HepG2 (cell line): ENCODE data around the gene CTDSP1. TPM values are rescaled to one million over a fixed set of nuclear protein-coding genes. Genes with fewer than 3 reads are reported as not detected.
A peak's percentile ranks its signal among the peaks of the same experiment; 100 is the strongest.

Experiments
- ARID2 ChIP-seq: sonication (generic); formaldehyde crosslinking; IDR thresholded peaks from 2 replicates; pipeline ENCODE4 v1.8.1; 2022; ENCODE audit warnings: mild to moderate bottlenecking, missing genetic modification reagents, borderline replicate concordance
- ARID3A ChIP-seq: IDR thresholded peaks from 2 replicates; pipeline ENCODE4 v1.6.1; 2012; ENCODE audit warnings: low read depth, low read length, improper control_type of control experiment
- CENPX ChIP-seq: sonication (generic); formaldehyde crosslinking; IDR thresholded peaks from 2 replicates; pipeline ENCODE4 v1.9.0; 2021; ENCODE audit warnings: mild to moderate bottlenecking, missing genetic modification reagents, moderate library complexity
- CERS6 ChIP-seq: sonication (generic); formaldehyde crosslinking; IDR thresholded peaks from 2 replicates; pipeline ENCODE4 v1.5.0; 2020; ENCODE audit warnings: missing genetic modification reagents
- CSRNP2 ChIP-seq: sonication (generic); formaldehyde crosslinking; conservative IDR thresholded peaks from 2 replicates; pipeline ENCODE4 v1.8.0; 2022; ENCODE audit warnings: low read depth, missing genetic modification reagents
- HBP1 ChIP-seq: IDR thresholded peaks from 2 replicates; pipeline ENCODE4 v1.6.1; 2016; ENCODE audit warnings: low read depth, control low read depth
- KDM5B ChIP-seq: sonication (generic); formaldehyde crosslinking; IDR thresholded peaks from 2 replicates; pipeline ENCODE4 v1.4.0; 2020; ENCODE audit warnings: missing genetic modification reagents, mild to moderate bottlenecking, borderline replicate concordance
- NKX3-1 ChIP-seq: sonication (generic); formaldehyde crosslinking; IDR thresholded peaks from 2 replicates; pipeline ENCODE4 v1.5.0; 2020; ENCODE audit warnings: missing genetic modification reagents
- PAF1 ChIP-seq: IDR thresholded peaks from 2 replicates; pipeline ENCODE4 v1.6.1; 2016; ENCODE audit warnings: missing genetic modification reagents, missing compliant biosample characterization
- RAD51 ChIP-seq: fragments of 450-650 bp; IDR thresholded peaks from 2 replicates; pipeline ENCODE4 v1.6.1; 2016; ENCODE audit warnings: borderline replicate concordance
- RFXAP ChIP-seq: sonication (generic); formaldehyde crosslinking; IDR thresholded peaks from 2 replicates; pipeline ENCODE4 v1.4.0; 2020; ENCODE audit warnings: missing genetic modification reagents, borderline replicate concordance
- ZFP36 ChIP-seq: fragments of 150-350 bp; IDR thresholded peaks from 2 replicates; pipeline ENCODE4 v1.6.1; 2018; ENCODE audit warnings: borderline replicate concordance, low read length, low read depth; ENCODE audit not compliant: partially characterized antibody
- ZFP90 ChIP-seq: sonication (generic); formaldehyde crosslinking; IDR thresholded peaks from 2 replicates; pipeline ENCODE4 v1.8.0; 2022; ENCODE audit warnings: missing genetic modification reagents, mild to moderate bottlenecking, inconsistent platforms, borderline replicate concordance
- ZFP91 ChIP-seq: sonication (generic); formaldehyde crosslinking; IDR thresholded peaks from 2 replicates; pipeline ENCODE4 v1.9.0; 2022; ENCODE audit warnings: missing genetic modification reagents, mild to moderate bottlenecking, borderline replicate concordance
- ZNF326 ChIP-seq: sonication (generic); formaldehyde crosslinking; IDR thresholded peaks from 2 replicates; pipeline ENCODE4 v1.4.0; 2020; ENCODE audit warnings: missing genetic modification reagents, borderline replicate concordance
- ZNF34 ChIP-seq: sonication (generic); formaldehyde crosslinking; IDR thresholded peaks from 2 replicates; pipeline ENCODE4 v1.4.0; 2020; ENCODE audit warnings: mild to moderate bottlenecking, missing genetic modification reagents, borderline replicate concordance
- ZNF629 ChIP-seq: sonication (generic); formaldehyde crosslinking; conservative IDR thresholded peaks from 2 replicates; pipeline ENCODE4 v1.5.0; 2020; ENCODE audit warnings: missing genetic modification reagents
- ZNF670 ChIP-seq: sonication (generic); formaldehyde crosslinking; IDR thresholded peaks from 2 replicates; pipeline ENCODE4 v1.8.0; 2022; ENCODE audit warnings: mild to moderate bottlenecking, missing genetic modification reagents, borderline replicate concordance
- ZNF83 ChIP-seq: sonication (generic); formaldehyde crosslinking; IDR thresholded peaks from 2 replicates; pipeline ENCODE4 v1.4.0; 2020; ENCODE audit warnings: missing genetic modification reagents, mild to moderate bottlenecking, borderline replicate concordance
- polyA plus RNA-seq, 8 experiments: library from polyadenylated mRNA; depleted of rRNA in 3 of 8; stranded (reverse) in 7 of 8; unstranded in 1 of 8; fragments of >200 nt; fragmentation: Illumina TruSeq in 4 of 8; extraction: Trizol in 4 of 8; gene quantifications; 2 replicates each; pipeline versions ENCODE4 v1.2.1 to v1.2.3, GENCODE V29; 2011 to 2016; ENCODE audit warnings: low read depth in 4 of 8, missing spikeins in 1 of 8, mixed read lengths in 1 of 8; ENCODE audit not compliant: insufficient read depth in 1 of 8
- total RNA-seq, 5 experiments: library from RNA; depleted of rRNA; stranded (reverse); fragments of >200 nt; fragmentation: Illumina TruSeq; extraction: Trizol; gene quantifications; 2 replicates each; pipeline ENCODE4 v1.2.3, GENCODE V29; 2016; ENCODE audit warnings: low read depth in 1 of 5
- TF ChIP-seq, protein P1 (sequence below): sonication (generic); formaldehyde crosslinking; IDR thresholded peaks from 2 replicates; pipeline ENCODE4 v1.8.1; 2023; ENCODE audit warnings: mild to moderate bottlenecking, missing genetic modification reagents, borderline replicate concordance

CTDSP1 gene
- total and polyA plus RNA-seq, 2 of the 13 experiments (the other 11 are each of a cell fraction or from before 2014, with no cell fraction given), result 91.0 to 268 TPM

DNA sequence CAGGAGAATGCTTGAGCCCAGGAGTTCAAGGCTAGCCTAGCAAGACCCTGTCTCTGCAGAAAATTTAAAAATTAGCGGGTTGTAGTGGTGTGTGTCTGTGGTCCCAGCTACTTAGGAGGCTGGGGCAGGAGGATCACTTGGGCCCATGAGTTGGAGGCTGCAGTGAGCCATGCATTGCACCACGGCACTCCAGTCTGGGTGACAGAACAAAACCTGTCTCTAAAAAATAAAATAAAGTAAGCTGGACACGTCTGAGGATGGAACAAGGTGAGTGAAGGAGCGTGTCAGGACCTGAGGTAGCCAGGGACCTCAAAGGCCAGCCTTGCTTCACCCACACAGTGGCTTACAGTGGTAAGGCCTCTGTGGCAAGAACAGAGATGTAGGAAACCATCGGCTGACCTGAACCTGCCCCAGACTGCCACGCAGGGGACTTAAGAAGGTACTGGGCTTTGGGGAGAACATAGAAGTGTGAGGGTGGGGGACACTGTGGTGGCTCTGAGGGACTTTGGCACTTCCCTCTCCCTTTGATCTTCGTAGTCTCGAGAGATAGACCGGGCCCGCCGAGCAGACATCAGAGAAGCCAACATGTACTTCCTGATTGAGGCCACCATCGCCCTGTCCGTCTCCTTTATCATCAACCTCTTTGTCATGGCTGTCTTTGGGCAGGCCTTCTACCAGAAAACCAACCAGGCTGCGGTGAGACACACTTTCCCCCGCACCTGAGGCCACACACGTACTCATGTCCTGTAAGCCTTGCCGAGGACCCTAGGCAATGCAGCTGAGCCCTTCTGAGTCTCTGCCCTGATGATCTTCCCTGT, 10.1 kb upstream of the CTDSP1 start (continued):
- TF ChIP-seq ZFP91 (CRISPR knock-in tag) (peak; percentile 73; the same call in 1 of the 2 replicates), CENPX (CRISPR knock-in tag) (no peak), ZNF670 (peak; percentile 84; the same call in 1 of the 2 replicates), ZFP36 (no peak), PAF1 (CRISPR knock-in tag) (no peak), ZNF326 (CRISPR knock-in tag) (no peak), KDM5B (CRISPR knock-in tag) (peak; percentile 64; the same call in 1 of the 2 replicates), ZNF34 (no peak), ZNF83 (CRISPR knock-in tag) (no peak), CERS6 (CRISPR knock-in tag) (no peak), CSRNP2 (no peak), ZFP90 (CRISPR knock-in tag) (no peak), ARID3A (no peak), NKX3-1 (CRISPR knock-in tag) (no peak), ZNF629 (CRISPR knock-in tag) (0 out of 2 replicates have a peak, but pooled peaks have one; percentile 27), HBP1 (CRISPR knock-in tag) (peak; percentile 70; the same call in 1 of the 2 replicates), ARID2 (CRISPR knock-in tag) (no peak), RAD51 (no peak), RFXAP (CRISPR knock-in tag) (no peak)
- TF ChIP-seq, protein P1, sequence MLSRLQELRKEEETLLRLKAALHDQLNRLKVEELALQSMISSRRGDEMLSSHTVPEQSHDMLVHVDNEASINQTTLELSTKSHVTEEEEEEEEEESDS (CRISPR knock-in tag), result no peak
